ENCODE data around the gene DDIT4L.
A peak's percentile ranks its signal among the peaks of the same experiment; 100 is the strongest.
"Not testable (repeated sequence)": the region's sequence is repeated elsewhere in the genome, so short reads cannot be mapped to it uniquely, and the experiment has no call there.

DDIT4L gene

GRCh38 chr4:100166297-100167039 is 23.8 kb downstream of the DDIT4L start:
- no peak for DNase-seq (ENCODE audit: low spot score)

GRCh38 chr4:100165809-100166208 is 24.5 kb downstream of the DDIT4L start:
- peak; percentile 61 for DNase-seq (ENCODE audit: low spot score)

GRCh38 chr4:100164808-100165760 is 25.2 kb downstream of the DDIT4L start:
- DNase-seq (ENCODE audit: low spot score): no peak

DNA sequence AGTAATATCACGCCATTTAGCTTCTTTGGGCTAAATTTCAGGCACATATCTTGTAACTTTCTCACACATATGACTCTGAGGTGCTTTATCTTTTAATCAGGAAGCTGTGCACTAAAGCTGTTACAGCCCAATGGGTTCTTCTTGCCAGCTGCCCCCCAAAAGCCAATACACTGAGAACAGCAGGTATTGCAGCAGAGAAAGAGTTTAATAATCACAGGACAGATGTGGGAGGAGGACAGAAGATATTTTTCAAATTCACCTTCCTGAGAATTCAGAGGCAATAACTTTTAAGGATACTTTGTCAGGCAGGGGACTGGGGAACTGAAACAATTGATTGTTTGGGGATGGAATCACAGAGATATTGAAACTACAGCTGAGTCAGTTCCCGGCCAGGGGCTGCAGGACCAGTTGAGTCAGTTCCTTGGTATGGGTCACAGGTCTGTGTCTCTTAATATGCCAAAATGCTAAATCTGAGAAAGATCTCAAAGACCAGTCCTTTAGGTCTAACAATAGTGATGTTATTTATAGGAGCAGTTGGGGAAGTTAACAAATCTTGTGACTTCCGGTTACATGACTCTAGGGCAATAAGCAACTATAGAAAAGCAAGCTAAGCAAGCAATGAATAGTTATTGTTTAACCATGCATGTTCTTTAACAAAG is 28.1 kb downstream of the DDIT4L start:
- DNase-seq (ENCODE audit: low spot score): peak; percentile 50

DNA sequence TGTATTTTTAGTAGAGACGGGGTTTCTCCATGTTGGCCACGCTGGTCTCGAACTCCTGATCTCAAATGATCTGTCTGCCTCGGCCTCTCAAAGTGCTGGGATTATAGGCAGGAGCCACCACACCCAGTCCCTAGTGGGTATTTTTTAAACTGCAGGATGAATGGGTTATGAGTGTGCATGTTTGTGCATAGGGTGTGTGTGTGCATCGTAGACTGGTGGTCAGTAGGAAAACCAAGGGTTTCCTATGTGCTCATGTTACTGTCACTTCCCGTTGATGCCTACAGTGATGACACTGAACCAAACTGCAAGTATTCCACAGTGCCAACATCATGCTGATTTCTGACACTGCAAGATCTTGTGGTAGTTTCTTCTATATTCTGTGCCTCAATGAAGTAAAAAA is 41.1 kb downstream of the DDIT4L start:
- DNase-seq (ENCODE audit: low spot score): no peak

DNA sequence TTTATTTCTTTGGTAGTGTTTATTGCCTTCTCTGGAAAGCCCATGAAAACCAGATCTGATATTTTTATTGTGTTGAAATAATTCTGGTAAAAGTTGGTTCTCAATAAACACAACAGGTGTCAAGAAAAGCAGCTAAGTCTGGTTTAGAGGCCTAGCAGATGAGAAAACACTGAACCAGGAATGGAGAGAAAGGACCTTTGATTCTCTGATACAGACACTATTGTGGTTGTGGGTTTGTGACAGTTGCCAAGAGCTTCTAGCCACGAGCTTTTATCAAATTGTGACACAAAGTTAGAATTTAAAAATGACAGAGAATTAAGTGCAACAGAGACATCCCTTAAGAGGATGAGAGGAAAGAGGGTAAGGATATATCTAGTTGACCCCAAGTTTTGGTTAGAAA is 42.6 kb downstream of the DDIT4L start:
- DNase-seq (ENCODE audit: low spot score): no peak

GRCh38 chr4:100147198-100147597 is 43.1 kb downstream of the DDIT4L start:
- no peak for DNase-seq (ENCODE audit: low spot score)

GRCh38 chr4:100146756-100147155 is 43.5 kb downstream of the DDIT4L start:
- no peak for DNase-seq (ENCODE audit: low spot score)

DNA sequence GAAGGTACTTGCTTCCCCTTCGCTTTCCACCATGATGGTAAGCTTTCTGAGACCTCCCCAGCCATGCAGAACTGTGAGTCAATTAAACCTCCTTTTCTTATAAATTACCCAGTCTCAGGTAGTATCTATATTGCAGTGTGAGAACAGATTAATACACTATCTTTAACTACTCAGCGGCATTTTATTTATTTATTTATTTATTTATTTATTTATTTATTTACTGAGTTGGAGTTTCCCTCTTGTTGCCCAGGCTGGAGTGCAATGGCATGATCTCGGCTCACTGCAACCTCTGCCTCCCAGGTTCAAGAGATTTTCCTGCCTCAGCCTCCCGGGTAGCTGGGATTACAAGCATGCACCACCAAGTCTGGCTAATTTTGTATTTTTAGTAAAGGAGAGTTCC is 52.9 kb downstream of the DDIT4L start:
- DNase-seq (ENCODE audit: low spot score): not testable (repeated sequence)

Measured in activated CD4-positive, alpha-beta T cell treated with anti-CD3 and anti-CD28 coated beads, Interleukin-2, Interleukin-4, amounts not matched to agents 100 ng/mL and 50 ng/mL, durations not matched to agents 16 hours and 8 hours (primary cell).